ENCODE results near the gene HDAC11. TPM values are rescaled to one million over a fixed set of nuclear protein-coding genes. Genes with fewer than 3 reads are reported as not detected.

HDAC11 gene
- total RNA-seq, 1 experiment from 2014 or later = 1.0 TPM

DNA sequence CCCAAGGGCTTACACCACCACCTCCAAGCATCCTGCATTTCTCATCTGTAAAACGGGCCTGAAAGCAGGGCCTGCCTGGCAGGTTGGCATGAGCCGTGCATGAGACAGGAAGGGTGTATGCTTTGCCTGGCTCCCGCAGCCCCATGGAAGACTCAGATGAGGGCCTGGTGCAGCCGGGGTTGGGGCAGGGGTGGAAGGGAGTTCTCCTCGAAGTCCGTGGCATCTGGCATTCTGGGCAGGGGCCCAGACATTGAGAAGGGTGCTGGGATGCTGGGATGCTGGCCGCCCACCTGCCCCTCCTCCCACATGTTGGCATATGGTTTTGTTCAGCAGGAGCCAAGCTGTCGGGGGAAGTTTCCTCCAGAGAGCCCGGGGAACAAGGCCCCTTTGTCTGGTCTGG lies 55.8 kb downstream of the HDAC11 start:
- Histone ChIP-seq H3K4me3 (ENCODE audit: low read depth, low read length, poor library complexity, severe bottlenecking) (no peak overlapping the region), H3K9me3 (ENCODE audit: low read depth, low read length, poor library complexity, severe bottlenecking) (no peaks in the 10 kb centered on the region), H3K36me3 (ENCODE audit: insufficient read depth, low read length, poor library complexity, severe bottlenecking) (no peaks in the 10 kb centered on the region), H3K4me1 (ENCODE audit: insufficient read depth, low read length, poor library complexity, severe bottlenecking) (peaks cover 4% of the 10 kb centered on the region), H3K27ac (ENCODE audit: low read depth, low read length, poor library complexity, severe bottlenecking) (no peak overlapping the region), H3K27me3 (replicated peaks; ENCODE audit: insufficient read depth, low read depth, low read length, poor library complexity) (no peaks in the 10 kb centered on the region)
- CTCF ChIA-PET = no interaction called here
- TF ChIP-seq EZH2 (IDR thresholded peaks at IDR 0.05; ENCODE audit: borderline replicate concordance, low read depth, low read length, poor library complexity, severe bottlenecking) (no peak), CTCF (conservative IDR thresholded peaks at IDR 0.05; ENCODE audit: low read depth, low read length) (no peak)
- DNase-seq (ENCODE audit: low spot score) = no peak
- intact Hi-C loops (cut with micrococcal nuclease; ENCODE audit: unreplicated experiment) = no loop called here
- BruUV-seq (replicated peaks) = no TSS peak
- POLR2A ChIA-PET (ENCODE audit: low non-redundant PET) = no interaction called here

DNA sequence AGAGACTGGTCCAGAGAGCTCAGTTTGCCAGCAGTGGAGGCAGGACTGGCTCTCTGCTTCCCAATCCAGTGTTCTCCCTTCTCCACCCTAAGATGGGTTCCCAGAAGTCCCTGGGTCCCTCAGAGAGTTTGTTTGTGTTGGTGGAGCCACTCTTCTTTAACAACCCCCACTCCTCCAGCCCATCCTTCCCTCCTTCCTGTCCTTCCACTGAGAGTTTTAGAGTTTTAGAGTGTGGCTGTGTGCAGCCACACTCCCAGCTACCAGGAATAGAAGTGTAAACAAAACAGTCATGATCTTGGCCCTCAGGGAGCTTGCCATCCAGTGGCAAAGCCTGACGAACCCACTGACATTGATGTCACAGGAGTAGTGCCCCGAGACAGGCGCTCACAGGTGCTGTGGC lies 56.3 kb downstream of the HDAC11 start:
- intact Hi-C loops (cut with micrococcal nuclease; ENCODE audit: unreplicated experiment) = no loop called here
- Histone ChIP-seq H3K27ac (ENCODE audit: low read depth, low read length, poor library complexity, severe bottlenecking) (no peak overlapping the region), H3K4me1 (ENCODE audit: insufficient read depth, low read length, poor library complexity, severe bottlenecking) (peaks cover 4% of the 10 kb centered on the region), H3K9me3 (ENCODE audit: low read depth, low read length, poor library complexity, severe bottlenecking) (no peaks in the 10 kb centered on the region), H3K4me3 (ENCODE audit: low read depth, low read length, poor library complexity, severe bottlenecking) (no peak overlapping the region), H3K36me3 (ENCODE audit: insufficient read depth, low read length, poor library complexity, severe bottlenecking) (no peaks in the 10 kb centered on the region), H3K27me3 (replicated peaks; ENCODE audit: insufficient read depth, low read depth, low read length, poor library complexity) (no peaks in the 10 kb centered on the region)
- no TSS peak for BruUV-seq (replicated peaks)
- ChIA-PET POLR2A (ENCODE audit: low non-redundant PET) (no interaction called here), CTCF (no interaction called here)
- no peak for DNase-seq (ENCODE audit: low spot score)
- TF ChIP-seq CTCF (conservative IDR thresholded peaks at IDR 0.05; ENCODE audit: low read depth, low read length) = no peak
- TF ChIP-seq EZH2 (IDR thresholded peaks at IDR 0.05; ENCODE audit: borderline replicate concordance, low read depth, low read length, poor library complexity, severe bottlenecking) = no peak

GRCh38 chr3:13536832-13537231 lies 56.7 kb downstream of the HDAC11 start:
- Histone ChIP-seq H3K4me1 (ENCODE audit: insufficient read depth, low read length, poor library complexity, severe bottlenecking) (peaks cover 4% of the 10 kb centered on the region), H3K4me3 (ENCODE audit: low read depth, low read length, poor library complexity, severe bottlenecking) (no peak overlapping the region), H3K36me3 (ENCODE audit: insufficient read depth, low read length, poor library complexity, severe bottlenecking) (no peaks in the 10 kb centered on the region), H3K27me3 (replicated peaks; ENCODE audit: insufficient read depth, low read depth, low read length, poor library complexity) (no peaks in the 10 kb centered on the region), H3K27ac (ENCODE audit: low read depth, low read length, poor library complexity, severe bottlenecking) (no peak overlapping the region), H3K9me3 (ENCODE audit: low read depth, low read length, poor library complexity, severe bottlenecking) (no peaks in the 10 kb centered on the region)
- TF ChIP-seq EZH2 (IDR thresholded peaks at IDR 0.05; ENCODE audit: borderline replicate concordance, low read depth, low read length, poor library complexity, severe bottlenecking) = no peak
- ChIA-PET CTCF (no interaction called here), POLR2A (ENCODE audit: low non-redundant PET) (no interaction called here)
- no peak for DNase-seq (ENCODE audit: low spot score)
- BruUV-seq (replicated peaks) = no TSS peak
- intact Hi-C loops (cut with micrococcal nuclease; ENCODE audit: unreplicated experiment) = no loop called here

DNA sequence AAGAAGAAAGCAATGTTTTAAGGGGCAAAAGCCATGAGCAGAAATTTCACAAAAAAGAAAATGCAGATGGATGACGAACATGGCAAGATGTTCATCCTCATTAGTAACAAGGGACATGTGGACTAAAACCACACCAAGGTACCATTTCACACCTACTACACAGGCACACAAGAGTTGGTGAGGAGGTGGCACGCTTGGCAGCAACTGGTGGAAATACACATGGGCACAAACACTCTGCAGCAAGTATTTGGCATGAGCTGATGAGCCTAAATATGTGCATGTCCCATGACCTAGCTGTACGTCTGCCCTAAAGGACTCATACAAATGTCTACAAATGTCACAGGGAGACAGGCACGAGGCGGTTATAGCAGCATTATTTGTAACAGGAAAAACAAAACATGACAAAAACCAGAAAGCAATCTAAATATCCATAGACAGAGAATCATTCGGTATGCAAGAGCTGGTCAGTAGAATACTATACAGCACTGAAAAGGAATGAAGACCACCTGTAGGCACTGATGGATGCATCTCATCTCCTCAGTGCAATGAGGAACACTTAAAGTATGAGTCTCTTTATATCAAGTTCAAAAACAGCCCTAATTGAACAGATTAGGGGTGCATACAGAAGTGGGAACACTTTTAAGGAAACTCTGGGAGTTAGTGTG lies 57.3 kb downstream of the HDAC11 start:
- BruUV-seq (replicated peaks) = no TSS peak
- no peak overlapping the region for H3K4me3 ChIP-seq (ENCODE audit: low read depth, low read length, poor library complexity, severe bottlenecking)
- no peak overlapping the region for H3K27ac ChIP-seq (ENCODE audit: low read depth, low read length, poor library complexity, severe bottlenecking)
- ChIA-PET POLR2A (ENCODE audit: low non-redundant PET) (no interaction called here), CTCF (no interaction called here)
- intact Hi-C loops (cut with micrococcal nuclease; ENCODE audit: unreplicated experiment) = no loop called here
- H3K9me3 ChIP-seq (ENCODE audit: low read depth, low read length, poor library complexity, severe bottlenecking) = no peaks in the 10 kb centered on the region
- no peak for TF ChIP-seq EZH2 (IDR thresholded peaks at IDR 0.05; ENCODE audit: borderline replicate concordance, low read depth, low read length, poor library complexity, severe bottlenecking)
- TF ChIP-seq CTCF (conservative IDR thresholded peaks at IDR 0.05; ENCODE audit: low read depth, low read length) = no peak
- no peaks in the 10 kb centered on the region for H3K36me3 ChIP-seq (ENCODE audit: insufficient read depth, low read length, poor library complexity, severe bottlenecking)
- H3K4me1 ChIP-seq (ENCODE audit: insufficient read depth, low read length, poor library complexity, severe bottlenecking) = peaks cover 4% of the 10 kb centered on the region
- no peaks in the 10 kb centered on the region for H3K27me3 ChIP-seq (replicated peaks; ENCODE audit: insufficient read depth, low read depth, low read length, poor library complexity)
- DNase-seq (ENCODE audit: low spot score) = no peak
